DMS79 (cell line): ENCODE data around the gene HLA-DOB.

ENCODE experiments used
- DNase-seq: peaks from one replicate; lab custom pipeline; 2025; lab: John Stamatoyannopoulos, UW

The HLA-DOB gene

DNA sequence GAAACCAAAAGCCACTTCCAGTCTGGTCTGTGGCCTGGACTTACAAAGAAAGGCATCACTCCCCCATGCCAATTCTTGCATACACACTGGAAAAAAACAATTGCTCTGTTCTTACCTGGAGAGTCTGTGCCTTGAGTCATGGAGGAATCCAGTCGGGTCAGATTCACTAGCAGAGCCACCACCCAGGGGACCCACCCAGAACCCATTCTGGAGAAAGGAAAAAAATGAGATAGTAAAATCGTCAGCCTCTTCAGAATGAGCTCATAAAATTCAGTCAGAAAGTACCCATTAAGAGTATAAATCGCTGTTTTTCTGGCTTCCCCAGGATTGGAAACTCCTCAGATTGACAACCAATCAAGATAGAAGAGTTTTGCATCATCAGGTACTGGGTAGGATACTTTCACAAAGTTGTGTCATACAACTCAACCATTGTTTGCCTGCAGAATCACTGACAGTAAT, at the start of gene HLA-DOB:
Gene HLA-DOB (minus strand): TSS at position 257 of the 459 bp plus-strand sequence. CDS start 51 bp downstream, at position 206.
- no peak for DNase-seq

DNA sequence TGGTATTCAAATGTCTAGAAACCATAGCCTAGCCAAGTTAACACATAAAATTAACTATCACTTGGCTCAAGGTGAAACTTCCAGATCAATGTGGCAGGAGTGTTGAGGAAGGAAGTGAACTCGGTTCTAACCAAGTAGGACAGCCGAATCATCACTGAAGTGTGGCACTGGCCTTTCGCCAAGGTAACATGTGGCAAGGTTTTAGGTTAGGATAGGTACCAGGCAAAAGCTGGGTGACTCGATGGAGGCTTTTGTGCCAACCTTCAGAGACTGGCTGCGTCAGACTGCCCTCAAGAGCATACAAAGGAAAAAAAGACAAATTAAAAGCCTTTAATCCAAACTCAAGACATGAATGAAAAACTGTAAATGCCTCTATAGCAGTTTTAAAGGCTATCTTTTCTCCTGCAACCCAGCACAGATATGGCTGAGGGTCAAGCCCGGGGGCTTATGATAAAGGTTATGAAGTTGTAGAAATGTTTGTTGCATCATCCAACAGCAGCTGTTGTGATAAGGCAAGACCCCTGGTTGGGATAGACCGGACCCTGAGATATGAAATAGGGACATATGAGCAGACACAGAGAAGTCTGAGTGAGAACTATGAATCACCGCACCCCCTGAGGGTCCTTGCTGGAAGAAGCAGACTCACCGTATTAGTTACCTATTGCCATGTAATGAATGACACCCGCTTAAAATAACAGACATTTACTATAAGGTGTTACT, 49.1 kb upstream of the HLA-DOB start:
- no peak for DNase-seq

- DNase-seq: no peak
Observed at GRCh38 chr6:32862725-32863124, 45.9 kb upstream of the HLA-DOB start.

GRCh38 chr6:32860674-32861073, 43.9 kb upstream of the HLA-DOB start:
- no peak for DNase-seq

- no peak for DNase-seq
Observed at GRCh38 chr6:32858194-32858593, 41.4 kb upstream of the HLA-DOB start.

GRCh38 chr6:32857156-32857891, 40.5 kb upstream of the HLA-DOB start:
- no peak for DNase-seq

DNA sequence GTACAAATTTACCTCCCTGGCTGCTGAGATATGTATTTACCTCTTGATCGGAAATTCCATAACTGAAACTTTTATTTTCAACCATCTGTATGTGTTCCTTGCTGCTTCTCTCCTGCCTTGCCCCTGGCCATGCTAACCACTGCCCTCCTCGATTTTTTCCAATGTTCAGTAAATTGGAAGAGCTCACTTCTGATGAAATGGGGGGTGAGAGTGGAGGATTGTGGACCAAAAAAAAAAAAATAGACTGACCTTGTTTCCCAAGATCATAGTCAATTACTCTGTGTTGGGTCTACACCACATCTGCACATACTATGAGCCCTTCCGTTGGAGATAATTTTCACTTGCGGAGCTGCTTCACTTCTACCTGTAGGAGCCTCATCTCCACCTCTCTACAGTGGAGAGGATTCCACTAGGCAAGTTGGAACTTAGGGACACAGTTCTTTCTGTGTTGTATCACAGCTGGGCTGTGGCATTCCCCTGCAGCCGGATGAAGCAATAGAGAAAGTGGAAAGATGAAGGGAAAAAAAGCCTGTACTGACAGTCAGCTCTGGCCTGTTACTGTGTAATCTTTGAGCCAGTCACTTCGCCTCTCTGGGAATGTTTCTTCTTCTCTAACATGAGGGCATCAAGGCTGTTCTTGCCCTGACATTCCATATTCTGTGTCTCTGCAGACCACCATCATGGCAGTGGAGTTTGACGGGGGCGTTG, 38.8 kb upstream of the HLA-DOB start:
- no peak for DNase-seq

DNA sequence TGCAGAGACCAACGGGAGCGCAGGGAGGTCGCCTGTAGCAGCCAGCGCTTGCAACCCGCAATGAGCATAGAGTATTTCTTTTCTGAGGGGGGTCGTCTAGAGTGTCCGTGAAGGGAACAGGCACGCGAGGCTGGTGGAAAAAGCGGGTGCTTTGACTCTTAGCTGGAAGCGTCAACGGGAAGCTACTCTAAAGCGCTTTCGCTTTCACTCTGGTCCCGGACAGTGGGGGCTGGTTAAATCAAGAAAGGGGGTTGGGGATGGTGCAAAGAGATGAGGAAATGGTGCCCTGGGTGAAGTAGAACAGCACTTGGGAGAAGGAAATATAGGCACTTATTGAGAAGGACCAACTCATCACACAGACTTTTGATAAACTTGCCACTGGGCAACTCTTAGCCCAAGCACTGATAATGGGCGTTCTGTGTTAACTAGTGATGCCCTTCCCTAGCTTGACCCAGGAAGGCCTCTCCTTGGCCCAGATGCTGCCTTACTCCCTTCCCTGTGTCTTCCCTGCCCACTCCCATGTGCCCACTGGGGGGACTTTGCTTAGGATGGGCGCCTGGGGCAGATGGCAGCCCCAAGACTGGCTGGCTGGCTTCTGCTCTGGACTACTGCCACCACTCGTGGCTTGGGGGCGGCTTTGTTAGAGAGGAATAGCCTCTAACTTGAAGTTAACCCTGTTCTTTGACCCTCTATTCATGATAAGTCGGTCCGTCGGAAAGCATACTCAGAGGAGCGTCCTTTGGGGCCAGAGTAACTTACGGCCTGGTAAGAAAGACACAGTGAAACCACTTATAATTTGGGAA, 37.8 kb upstream of the HLA-DOB start:
- peak; percentile 5 for DNase-seq

DNA sequence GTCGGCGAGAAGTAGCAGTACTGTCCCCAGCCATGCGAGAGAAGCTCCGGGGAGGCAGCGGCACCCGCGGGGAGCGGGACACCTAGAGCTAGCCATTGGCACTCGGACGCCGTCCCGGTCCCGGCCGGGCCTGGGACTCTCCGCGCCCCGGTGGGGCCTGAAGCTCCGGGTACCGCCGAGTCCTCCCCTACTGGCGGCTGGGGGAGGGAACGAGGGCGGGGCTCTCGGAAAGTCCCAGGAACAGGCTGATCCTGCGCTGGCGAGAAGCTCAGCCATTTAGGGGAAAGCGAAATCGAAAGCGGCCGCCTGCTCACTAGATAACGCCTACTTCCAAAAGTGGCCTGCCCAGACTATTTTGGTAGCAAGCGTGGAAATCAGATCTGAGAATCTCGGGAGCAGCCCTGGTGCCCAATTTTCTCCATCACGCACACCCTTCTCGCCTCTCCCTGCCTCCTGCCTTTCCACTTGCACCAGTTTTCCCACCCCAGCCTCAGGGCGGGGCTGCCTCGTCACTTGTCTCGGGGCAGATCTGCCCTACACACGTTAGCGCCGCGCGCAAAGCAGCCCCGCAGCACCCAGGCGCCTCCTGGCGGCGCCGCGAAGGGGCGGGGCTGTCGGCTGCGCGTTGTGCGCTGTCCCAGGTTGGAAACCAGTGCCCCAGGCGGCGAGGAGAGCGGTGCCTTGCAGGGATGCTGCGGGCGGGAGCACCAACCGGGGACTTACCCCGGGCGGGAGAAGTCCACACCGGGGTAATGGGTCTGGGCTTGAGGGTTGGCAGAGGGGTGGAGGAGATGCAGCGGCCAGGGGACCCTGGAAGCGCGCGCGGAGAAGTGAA, 37.0 kb upstream of the HLA-DOB start, which contains the start of the genes PSMB9 and TAP1:
Gene PSMB9 (plus strand): TSS at position 652 of the 835 bp plus-strand sequence. CDS start 38 bp downstream, at position 690.
Gene TAP1 (minus strand): TSS at position 164 of the 835 bp plus-strand sequence. CDS start 68 bp downstream, at position 96.
- peak; percentile 48 for DNase-seq

GRCh38 chr6:32852844-32853540, 36.2 kb upstream of the HLA-DOB start:
- DNase-seq: peak; percentile 17

DNA sequence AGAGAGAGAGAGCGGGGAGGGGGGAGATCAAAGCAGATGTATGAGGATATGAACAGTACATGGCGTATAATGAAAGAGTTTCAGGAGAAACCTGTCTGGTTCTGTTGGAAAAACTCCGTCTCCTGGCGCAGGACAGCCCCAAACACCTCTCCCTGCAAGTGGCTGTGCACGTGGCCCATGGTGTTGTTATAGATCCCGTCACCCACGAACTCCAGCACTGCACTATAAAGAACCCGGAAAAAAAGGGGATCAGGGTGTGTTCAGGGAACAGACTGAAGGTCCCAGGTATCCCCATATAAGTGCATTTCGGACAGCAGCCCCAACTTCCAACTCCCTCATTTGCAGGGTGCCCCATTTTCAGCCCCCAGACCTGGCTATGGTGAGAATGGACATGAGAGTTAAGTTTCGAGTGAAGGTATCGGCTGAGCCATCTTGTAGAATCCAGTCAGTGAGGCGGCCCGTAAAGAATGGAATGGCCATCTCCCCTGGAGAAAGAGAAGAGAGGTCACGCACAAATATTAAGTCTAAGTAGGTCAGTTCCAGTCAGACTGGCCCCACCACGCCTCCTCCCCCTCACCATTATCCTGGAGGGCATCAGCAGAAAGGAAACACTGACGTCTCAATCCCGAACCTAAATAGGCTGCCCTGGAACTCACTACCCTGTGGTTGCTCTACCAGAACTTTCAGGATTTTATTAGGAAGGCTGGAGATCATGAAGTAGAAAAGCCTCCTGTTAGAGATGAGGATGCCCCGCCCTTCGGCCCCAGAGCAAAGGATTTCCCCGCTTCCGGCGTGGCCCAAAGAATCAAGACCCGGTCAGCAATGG, 35.4 kb upstream of the HLA-DOB start:
- no peak for DNase-seq

DNA sequence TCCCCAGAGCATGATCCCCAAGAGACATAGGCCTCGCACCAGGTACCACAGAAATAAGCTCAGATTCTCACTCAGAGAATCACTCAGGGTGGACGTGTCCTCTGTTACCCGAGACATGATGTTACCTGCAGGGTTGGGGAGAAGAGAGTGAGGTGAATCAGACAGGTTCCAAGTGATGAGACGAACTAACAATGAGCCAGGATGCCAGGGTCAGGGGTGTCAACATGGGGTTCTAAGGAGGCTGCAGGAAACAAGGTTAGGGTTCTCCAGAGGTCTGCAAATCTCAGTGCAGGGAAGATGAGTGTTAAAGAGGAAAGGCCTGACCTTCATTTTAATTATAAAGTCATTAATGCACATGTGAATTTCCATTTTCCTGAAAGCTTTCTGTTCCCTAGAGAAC, 34.2 kb upstream of the HLA-DOB start:
- no peak for DNase-seq

DNA sequence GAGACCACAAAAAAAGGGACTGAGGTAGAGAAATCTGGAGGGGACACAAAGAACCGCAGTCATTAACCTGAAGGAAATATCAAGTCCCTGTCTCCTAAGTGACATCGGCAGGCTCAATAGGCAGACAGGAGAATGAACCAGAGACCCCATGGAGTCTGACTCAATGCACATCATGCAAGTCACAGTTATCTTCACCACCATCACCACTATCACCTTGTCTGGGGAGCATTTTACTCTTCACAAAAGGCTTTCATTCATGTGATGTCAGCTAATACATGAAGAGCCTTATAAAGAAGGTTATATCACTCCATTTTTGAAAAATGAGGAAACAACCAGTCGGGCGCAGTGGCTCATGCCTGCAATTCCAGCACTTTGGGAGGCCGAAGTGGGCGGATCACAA, 32.3 kb upstream of the HLA-DOB start:
- DNase-seq: no peak

- no peak for DNase-seq
Observed at GRCh38 chr6:32847795-32848194, 31.0 kb upstream of the HLA-DOB start.

DNA sequence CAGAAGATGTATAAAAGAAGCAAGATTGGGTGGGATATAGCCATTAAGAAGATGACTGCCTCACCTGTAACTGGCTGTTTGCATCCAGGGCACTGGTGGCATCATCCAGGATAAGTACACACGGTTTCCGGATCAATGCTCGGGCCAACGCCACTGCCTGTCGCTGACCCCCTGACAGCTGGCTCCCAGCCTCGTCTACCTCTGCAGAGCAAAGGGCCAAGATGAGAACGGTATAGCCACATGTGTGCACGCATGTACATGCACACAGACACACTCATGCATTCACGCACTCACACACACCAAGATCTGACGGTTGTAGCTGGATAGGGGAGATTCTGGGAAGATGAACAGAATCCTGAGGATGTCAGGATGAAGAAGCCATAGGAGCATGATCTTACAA, 30.2 kb upstream of the HLA-DOB start:
- no peak for DNase-seq

DNA sequence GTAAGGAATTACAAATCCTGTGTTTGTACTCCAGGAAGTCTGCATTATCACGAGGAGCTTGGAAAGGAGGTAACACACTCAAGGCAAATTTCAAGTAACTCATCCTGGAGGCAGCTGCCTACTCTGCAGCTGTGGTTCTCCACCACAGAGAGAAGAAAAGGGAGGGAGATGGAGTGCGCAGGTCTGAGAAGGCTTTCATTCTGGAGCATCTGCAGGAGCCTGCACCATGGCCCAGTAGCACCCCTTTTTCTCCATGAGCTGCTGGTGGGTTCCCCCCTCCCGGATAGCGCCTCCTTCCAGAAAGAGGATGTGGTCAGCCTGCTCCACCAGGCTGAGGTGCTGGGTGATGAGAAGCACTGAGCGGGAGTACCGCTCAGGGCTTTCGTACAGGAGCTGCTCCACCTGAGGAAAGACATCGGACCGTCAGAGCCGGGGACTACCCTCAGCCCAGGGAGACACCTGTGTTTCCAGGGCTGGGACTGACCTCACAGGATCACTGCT, 28.6 kb upstream of the HLA-DOB start:
- DNase-seq: no peak

DNA sequence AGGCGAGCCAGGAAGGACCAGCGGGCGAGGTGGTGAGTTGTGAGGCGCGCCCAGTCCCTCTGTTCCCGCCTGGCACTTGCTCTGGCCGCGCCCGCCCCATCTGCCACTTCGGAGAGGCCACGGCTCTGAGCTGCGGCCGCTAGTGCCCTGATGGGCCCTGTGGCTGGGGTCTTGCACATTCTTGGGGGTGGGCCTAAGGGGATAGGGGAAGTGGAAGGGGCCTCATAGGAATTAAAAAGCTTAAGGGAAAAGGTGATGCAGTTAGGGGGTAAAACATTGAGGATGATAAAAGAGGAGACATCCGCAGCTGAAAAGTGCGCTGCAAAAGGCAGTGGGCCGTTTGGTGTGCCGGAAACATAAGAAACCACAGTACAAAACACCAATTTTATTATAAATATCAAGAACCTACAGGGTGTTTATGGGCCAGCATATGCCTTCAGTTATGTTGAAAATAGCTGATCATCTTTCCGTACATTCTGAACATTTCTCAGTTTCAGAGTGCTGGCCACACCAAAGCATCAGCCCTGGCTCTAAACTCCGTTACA, 28.1 kb upstream of the HLA-DOB start:
- no peak for DNase-seq

DNA sequence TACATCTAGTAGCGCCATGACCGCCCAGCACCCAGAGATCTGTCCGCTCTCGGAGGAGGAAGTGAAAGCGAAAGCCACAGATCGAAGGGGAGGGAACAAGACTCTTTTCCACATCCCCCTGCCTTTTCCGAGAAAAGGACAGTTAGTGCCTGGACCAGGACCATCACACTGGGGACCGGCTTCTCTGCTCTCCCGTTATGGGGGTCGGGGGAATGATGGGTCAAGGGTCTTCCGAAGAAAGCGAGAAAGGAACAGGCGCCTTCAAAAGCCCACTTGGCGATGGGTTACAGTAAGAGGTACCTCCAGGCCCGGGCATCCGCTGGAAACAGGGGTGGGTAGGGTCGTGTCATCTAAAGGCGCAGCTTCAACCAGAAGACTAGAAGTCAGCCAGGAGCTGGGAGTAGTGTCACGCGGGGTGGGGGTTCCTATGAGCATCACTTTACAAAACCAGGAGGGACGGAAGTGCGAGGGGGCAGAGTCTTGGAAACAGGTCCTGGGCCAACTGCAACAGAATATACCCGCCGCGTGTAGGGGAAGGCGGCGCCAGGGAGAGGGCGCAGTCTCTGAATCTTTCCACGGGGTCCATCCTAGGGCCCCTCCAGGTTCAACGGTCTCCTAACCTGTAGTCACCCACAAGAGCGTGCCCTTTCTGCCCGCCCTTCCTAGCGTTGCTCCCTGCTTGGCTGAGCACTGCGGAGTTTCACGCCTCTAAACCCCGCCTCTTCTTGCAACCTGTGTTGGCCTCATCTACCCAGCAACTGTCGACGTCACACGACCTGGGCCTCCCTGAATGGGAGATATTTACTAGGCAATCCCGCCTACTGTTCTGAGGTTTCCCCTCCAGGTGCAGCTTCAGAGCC, 27.4 kb upstream of the HLA-DOB start, which contains the start of gene PSMB8:
Gene PSMB8 (minus strand): TSS at position 69 of the 860 bp plus-strand sequence. CDS start 51 bp downstream, at position 18.
- peak; percentile 98 for DNase-seq
